ENCODE data around the gene RBM42. TPM values are rescaled to one million over a fixed set of nuclear protein-coding genes. Genes with fewer than 3 reads are reported as not detected.

Gene RBM42
- total and polyA plus RNA-seq, 2 of the 13 experiments (the other 11 are each of a cell fraction or from before 2014, with no cell fraction given): 27.2 to 55.3 TPM

DNA sequence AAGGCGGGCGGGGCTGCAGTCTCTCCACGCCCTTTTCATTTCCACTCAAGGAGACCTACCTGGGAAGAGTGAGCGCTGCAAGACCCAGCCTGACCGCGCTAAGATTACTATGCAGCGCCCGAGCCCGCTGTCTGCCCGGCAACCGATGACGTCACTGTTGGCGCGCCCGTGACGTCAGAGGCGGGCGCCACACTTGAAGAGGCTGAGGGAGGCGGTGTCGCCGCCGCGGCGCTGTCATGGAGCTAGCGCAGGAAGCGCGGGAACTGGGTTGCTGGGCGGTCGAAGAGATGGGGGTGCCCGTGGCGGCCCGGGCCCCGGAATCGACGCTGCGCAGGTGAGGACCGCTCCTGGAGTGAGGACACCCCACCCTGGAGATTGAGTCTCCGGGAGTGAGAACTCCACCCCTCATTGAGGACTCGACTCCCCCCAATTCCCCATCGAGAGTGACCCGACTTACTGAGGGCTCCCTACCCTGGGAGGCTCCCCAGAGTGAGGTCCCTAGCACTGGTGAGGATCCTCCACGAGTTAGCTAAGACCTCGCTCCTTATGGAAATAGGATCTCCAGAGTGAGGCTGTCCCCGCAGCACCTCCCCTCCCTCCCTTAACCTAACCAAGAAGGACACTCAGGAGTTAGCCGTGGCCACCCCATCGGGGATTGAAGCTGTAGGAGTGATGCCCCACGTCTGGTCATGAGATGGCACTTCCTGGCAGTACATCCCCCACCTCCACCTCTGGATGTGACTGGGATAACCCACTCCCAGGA, 16.1 kb upstream of the RBM42 start, which contains the start of gene HAUS5 (continued):
- TF ChIP-seq ZNF615 (CRISPR knock-in tag; IDR thresholded peaks at IDR 0.05; ENCODE audit: borderline replicate concordance): no peak
- no peak for TF ChIP-seq NONO (IDR thresholded peaks at IDR 0.05)
- peak; percentile 64; the same call in 1 of the 2 replicates for TF ChIP-seq NONO (CRISPR knock-in tag; conservative IDR thresholded peaks at IDR 0.05)
- TF ChIP-seq ZNF749 (CRISPR knock-in tag; IDR thresholded peaks at IDR 0.05; ENCODE audit: borderline replicate concordance): no peak
- TF ChIP-seq, protein P1, sequence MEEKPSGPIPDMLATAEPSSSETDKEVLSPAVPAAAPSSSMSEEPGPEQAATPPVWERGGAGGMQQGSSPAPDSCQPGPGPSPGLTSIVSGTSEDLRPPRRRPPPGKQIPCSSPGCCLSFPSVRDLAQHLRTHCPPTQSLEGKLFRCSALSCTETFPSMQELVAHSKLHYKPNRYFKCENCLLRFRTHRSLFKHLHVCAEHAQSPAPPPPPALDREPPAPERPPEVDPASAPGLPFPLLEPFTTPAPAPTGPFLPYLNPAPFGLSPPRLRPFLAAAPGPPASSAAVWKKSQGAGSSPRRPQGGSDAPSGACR (CRISPR knock-in tag; IDR thresholded peaks at IDR 0.05): peak; percentile 82
- TF ChIP-seq, protein P2, sequence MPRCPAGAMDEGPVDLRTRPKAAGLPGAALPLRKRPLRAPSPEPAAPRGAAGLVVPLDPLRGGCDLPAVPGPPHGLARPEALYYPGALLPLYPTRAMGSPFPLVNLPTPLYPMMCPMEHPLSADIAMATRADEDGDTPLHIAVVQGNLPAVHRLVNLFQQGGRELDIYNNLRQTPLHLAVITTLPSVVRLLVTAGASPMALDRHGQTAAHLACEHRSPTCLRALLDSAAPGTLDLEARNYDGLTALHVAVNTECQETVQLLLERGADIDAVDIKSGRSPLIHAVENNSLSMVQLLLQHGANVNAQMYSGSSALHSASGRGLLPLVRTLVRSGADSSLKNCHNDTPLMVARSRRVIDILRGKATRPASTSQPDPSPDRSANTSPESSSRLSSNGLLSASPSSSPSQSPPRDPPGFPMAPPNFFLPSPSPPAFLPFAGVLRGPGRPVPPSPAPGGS (CRISPR knock-in tag; IDR thresholded peaks at IDR 0.05): no peak
- peak; percentile 76 for TF ChIP-seq POGZ (CRISPR knock-in tag; IDR thresholded peaks at IDR 0.05)
- TF ChIP-seq GABPB1 (CRISPR knock-in tag; IDR thresholded peaks at IDR 0.05): peak; percentile 87
- TF ChIP-seq RARG (CRISPR knock-in tag; IDR thresholded peaks at IDR 0.05; ENCODE audit: low read depth): no peak
- TF ChIP-seq GFI1 (CRISPR knock-in tag; IDR thresholded peaks at IDR 0.05; ENCODE audit: borderline replicate concordance): no peak
- TF ChIP-seq ZNF12 (CRISPR knock-in tag; IDR thresholded peaks at IDR 0.05): 0 out of 2 replicates have a peak, but pooled peaks have one; percentile 44
- TF ChIP-seq ZNF451 (CRISPR knock-in tag; IDR thresholded peaks at IDR 0.05): 0 out of 2 replicates have a peak, but pooled peaks have one; percentile 56
- peak; percentile 73 for TF ChIP-seq YEATS4 (CRISPR knock-in tag; IDR thresholded peaks at IDR 0.05; ENCODE audit: borderline replicate concordance)
- TF ChIP-seq ZEB1 (IDR thresholded peaks at IDR 0.05; ENCODE audit: insufficient replicate concordance, low read depth): no peak
- TF ChIP-seq, protein P3, sequence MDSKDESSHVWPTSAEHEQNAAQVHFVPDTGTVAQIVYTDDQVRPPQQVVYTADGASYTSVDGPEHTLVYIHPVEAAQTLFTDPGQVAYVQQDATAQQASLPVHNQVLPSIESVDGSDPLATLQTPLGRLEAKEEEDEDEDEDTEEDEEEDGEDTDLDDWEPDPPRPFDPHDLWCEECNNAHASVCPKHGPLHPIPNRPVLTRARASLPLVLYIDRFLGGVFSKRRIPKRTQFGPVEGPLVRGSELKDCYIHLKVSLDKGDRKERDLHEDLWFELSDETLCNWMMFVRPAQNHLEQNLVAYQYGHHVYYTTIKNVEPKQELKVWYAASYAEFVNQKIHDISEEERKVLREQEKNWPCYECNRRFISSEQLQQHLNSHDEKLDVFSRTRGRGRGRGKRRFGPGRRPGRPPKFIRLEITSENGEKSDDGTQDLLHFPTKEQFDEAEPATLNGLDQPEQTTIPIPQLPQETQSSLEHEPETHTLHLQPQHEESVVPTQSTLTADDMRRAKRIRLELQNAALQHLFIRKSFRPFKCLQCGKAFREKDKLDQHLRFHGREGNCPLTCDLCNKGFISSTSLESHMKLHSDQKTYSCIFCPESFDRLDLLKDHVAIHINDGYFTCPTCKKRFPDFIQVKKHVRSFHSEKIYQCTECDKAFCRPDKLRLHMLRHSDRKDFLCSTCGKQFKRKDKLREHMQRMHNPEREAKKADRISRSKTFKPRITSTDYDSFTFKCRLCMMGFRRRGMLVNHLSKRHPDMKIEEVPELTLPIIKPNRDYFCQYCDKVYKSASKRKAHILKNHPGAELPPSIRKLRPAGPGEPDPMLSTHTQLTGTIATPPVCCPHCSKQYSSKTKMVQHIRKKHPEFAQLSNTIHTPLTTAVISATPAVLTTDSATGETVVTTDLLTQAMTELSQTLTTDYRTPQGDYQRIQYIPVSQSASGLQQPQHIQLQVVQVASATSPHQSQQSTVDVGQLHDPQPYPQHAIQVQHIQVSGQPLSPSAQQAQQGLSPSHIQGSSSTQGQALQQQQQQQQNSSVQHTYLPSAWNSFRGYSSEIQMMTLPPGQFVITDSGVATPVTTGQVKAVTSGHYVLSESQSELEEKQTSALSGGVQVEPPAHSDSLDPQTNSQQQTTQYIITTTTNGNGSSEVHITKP (CRISPR knock-in tag; IDR thresholded peaks at IDR 0.05; ENCODE audit: low read depth): peak; percentile 76; the same call in 1 of the 2 replicates
- peak; percentile 46; the same call in 1 of the 2 replicates for TF ChIP-seq SP4 (CRISPR knock-in tag; IDR thresholded peaks at IDR 0.05)
- TF ChIP-seq, protein P4, sequence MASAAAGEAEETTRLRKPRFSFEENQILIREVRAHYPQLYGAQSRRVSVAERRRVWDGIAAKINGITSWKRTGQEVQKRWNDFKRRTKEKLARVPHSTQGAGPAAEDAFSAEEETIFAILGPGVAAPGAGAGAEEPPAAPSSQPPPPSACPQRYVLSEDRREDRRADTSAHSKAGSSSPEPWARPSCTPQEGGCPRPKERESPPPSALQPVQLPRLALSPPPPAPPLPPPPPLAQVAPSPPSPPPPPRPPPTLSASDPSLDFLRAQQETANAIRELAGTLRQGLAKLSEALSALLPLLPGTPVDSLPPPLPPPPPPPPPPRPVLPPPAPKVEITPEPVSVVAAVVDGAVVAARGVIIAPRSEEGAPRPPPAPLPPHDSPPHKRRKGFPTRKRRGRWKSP (CRISPR knock-in tag; IDR thresholded peaks at IDR 0.05): peak; percentile 94
- TF ChIP-seq, protein P5, sequence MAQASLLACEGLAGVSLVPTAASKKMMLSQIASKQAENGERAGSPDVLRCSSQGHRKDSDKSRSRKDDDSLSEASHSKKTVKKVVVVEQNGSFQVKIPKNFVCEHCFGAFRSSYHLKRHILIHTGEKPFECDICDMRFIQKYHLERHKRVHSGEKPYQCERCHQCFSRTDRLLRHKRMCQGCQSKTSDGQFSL (CRISPR knock-in tag; IDR thresholded peaks at IDR 0.05): peak; percentile 86
- TF ChIP-seq TGIF2 (CRISPR knock-in tag; IDR thresholded peaks at IDR 0.05): peak; percentile 96
- TF ChIP-seq, protein P6, sequence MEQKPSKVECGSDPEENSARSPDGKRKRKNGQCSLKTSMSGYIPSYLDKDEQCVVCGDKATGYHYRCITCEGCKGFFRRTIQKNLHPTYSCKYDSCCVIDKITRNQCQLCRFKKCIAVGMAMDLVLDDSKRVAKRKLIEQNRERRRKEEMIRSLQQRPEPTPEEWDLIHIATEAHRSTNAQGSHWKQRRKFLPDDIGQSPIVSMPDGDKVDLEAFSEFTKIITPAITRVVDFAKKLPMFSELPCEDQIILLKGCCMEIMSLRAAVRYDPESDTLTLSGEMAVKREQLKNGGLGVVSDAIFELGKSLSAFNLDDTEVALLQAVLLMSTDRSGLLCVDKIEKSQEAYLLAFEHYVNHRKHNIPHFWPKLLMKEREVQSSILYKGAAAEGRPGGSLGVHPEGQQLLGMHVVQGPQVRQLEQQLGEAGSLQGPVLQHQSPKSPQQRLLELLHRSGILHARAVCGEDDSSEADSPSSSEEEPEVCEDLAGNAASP (CRISPR knock-in tag; IDR thresholded peaks at IDR 0.05; ENCODE audit: borderline replicate concordance): 0 out of 2 replicates have a peak, but pooled peaks have one; percentile 21
